Lung (tissue), 16 donors: ENCODE data around the gene IFI35. TPM values are rescaled to one million over a fixed set of nuclear protein-coding genes. Genes with fewer than 3 reads are reported as not detected.
A peak's percentile ranks its signal among the peaks of the same experiment; 100 is the strongest.

Experiments used
- ATAC-seq: fragments of 200-7000 bp; cut with Tn5 transposase; one replicate; pipeline ENCODE4 v1.9.1; 2020; ENCODE audit warnings: moderate number of reproducible peaks; ENCODE audit not compliant: insufficient read depth, low FRiP score
- DNase-seq, 3 donors: peaks; one replicate each; pipeline ENCODE4 v3.0.0-alpha.2; 2013 to 2017
- H3K27ac ChIP-seq, 2 donors: one replicate each; pipeline ENCODE4 v1.5.1; 2013; ENCODE audit warnings: mild to moderate bottlenecking in 2 of 2, moderate library complexity in 2 of 2, control low read depth in 1 of 2, inconsistent platforms in 1 of 2, low read depth in 1 of 2, low read length in 1 of 2
- H3K27me3 ChIP-seq, 3 donors: one replicate each; pipeline ENCODE4 v1.5.1; 2013; ENCODE audit warnings: low read length in 2 of 3; ENCODE audit not compliant: control insufficient read depth in 3 of 3, insufficient read depth in 3 of 3
- H3K36me3 ChIP-seq, 4 donors: one replicate each; pipeline ENCODE4 v1.5.1; 2013; ENCODE audit warnings: low read length in 4 of 4, mild to moderate bottlenecking in 1 of 4, moderate library complexity in 1 of 4; ENCODE audit not compliant: control insufficient read depth in 4 of 4, insufficient read depth in 4 of 4
- H3K4me1 ChIP-seq, 5 donors: one replicate each; pipeline ENCODE4 v1.5.1; 2013; ENCODE audit warnings: low read length in 5 of 5, mild to moderate bottlenecking in 2 of 5, moderate library complexity in 1 of 5; ENCODE audit not compliant: control insufficient read depth in 5 of 5, insufficient read depth in 5 of 5
- H3K4me3 ChIP-seq: one replicate; pipeline ENCODE4 v1.5.1; 2013; ENCODE audit warnings: mild to moderate bottlenecking, control low read depth, moderate library complexity
- H3K9ac ChIP-seq, 2 donors: one replicate each; pipeline ENCODE4 v1.5.1; 2013; ENCODE audit warnings: low read length in 2 of 2, control low read depth in 1 of 2; ENCODE audit not compliant: insufficient read depth in 1 of 2
- H3K9me3 ChIP-seq, 4 donors: one replicate each; pipeline ENCODE4 v1.5.1; 2013; ENCODE audit warnings: low read length in 3 of 4, mild to moderate bottlenecking in 1 of 4, moderate library complexity in 1 of 4; ENCODE audit not compliant: control insufficient read depth in 4 of 4, insufficient read depth in 3 of 4
- WGBS, 2 donors: extraction: QIAGEN DNeasy Blood & Tissue Kit; methylation state at CpG; one replicate each; pipeline ENCODE4 v1.1.7; 2013; 5-methylcytosine and 5-hydroxymethylcytosine counted together
- long read RNA-seq, 5 donors: transcript quantifications; one replicate each; lab custom pipeline, GENCODE V29; 2026
- polyA plus RNA-seq, 2 donors: library from polyadenylated mRNA; stranded (reverse); fragments of 200-250 nt; gene quantifications; one replicate each; pipeline ENCODE4 v1.2.1, GENCODE V29; 2013
- total RNA-seq, 2 donors: library from RNA; depleted of rRNA in 1 of 2; stranded (reverse); fragments of >200 nt in 1 of 2; gene quantifications; one replicate each; pipeline ENCODE4 v1.2.1, GENCODE V29; 2014 to 2021
- TF ChIP-seq, protein P1 (sequence below): IDR thresholded peaks from 2 replicates; pipeline ENCODE4 v1.5.1; 2012; ENCODE audit warnings: mild to moderate bottlenecking; ENCODE audit errors: control extremely low read depth, extremely low read depth
- donor health status: control.
- donor health status: control.
- donor health status: Bipolar disorder and iron deficiency.
- donor health status: healthy.
- donor health status: DM: yes; HTN: yes; CAD: no.

Gene IFI35
- total RNA-seq: 10 to 100 TPM; 18.8 to 40.6 TPM
- 10 to 100 TPM; 36.7 to 60.3 TPM for polyA plus RNA-seq
- long read RNA-seq, donor 1, partial matches to known transcripts: 8 of 14 reads
- long read RNA-seq, donor 1, other reads (novel, unspliced or antisense): 0 of 14 reads
- long read RNA-seq, donor 2, partial matches to known transcripts: 0 of 2 reads
- long read RNA-seq, donor 2, other reads (novel, unspliced or antisense): 0 of 2 reads
- long read RNA-seq, donor 3, partial matches to known transcripts: 0 of 4 reads
- long read RNA-seq, donor 3, other reads (novel, unspliced or antisense): 0 of 4 reads
- long read RNA-seq, donor 4, partial matches to known transcripts: 0 of 3 reads
- long read RNA-seq, donor 4, other reads (novel, unspliced or antisense): 0 of 3 reads
- long read RNA-seq, donor 5, transcript IFI35-204 (7 exons, 1,232 nt): major isoform, 8 of 11 reads
- long read RNA-seq, donor 5, partial matches to known transcripts: 0 of 11 reads
- long read RNA-seq, donor 5, other reads (novel, unspliced or antisense): 0 of 11 reads

DNA sequence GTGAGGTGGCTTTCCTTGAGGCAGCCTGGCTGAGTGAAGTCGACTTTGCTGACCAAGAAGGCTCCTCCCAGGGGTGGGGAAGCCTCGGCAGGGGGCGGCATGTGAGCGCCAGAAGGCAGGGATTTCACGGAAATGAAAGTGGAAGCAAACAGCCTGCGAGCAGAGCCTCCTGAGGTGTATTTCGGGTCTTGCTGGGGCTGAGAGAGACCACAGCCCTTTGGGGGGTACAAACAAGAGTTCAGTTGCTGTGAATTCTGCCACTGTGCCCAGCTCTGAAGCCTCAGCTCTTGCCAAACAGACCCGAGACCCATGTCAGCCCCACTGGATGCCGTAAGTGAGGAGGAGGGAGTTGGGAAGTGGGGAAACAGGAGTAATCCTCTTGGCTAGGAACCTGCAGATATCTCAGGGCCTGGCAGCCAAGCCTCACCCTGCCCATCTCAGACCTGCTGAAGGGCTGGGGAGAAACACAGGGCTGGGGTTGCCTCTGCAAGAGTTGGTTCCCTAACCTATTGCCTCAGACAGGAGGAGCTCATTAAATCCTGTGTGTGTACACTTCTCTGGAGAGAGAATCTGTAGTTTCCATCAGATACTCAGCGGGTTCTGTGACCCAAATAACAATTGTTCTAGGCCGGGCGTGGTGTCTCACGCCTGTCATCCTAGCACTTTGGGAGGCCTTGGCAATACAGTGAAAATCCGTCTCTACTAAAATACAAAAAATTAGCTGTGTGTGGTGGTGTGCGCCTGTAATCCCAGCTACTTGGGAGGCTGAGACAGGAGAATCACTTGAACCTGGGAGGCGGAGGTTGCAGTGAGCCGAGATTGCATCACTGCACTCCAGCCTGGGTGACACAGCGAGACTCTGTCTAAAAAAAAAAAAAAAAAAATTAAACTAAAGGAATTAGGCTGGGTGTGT is at the start of gene IFI35:
Gene IFI35 (plus strand): TSS at position 146 of the 913 bp plus-strand sequence. CDS start 164 bp downstream, at position 310.
- WGBS, 2 donors: 19 to 25% methylated on average over 18 of the region's 18 CpGs
- Histone ChIP-seq H3K36me3 (peaks cover 3 to 14% (median 7%) of the 10 kb centered on the region in 4 donors), H3K27ac (peak within 1 kb of the TSS; percentile 88 to 99), H3K4me1 (peaks cover 0 to 4% (median 0%) of the 10 kb centered on the region in 5 donors), H3K9me3 (no peaks in the 10 kb centered on the region), H3K27me3 (no peaks in the 10 kb centered on the region), H3K9ac (peak within 1 kb of the TSS; percentile 81 to 99), H3K4me3 (peak within 1 kb of the TSS; percentile 82)
- DNase-seq (peak; percentile 89 to 91 (median 91)), ATAC-seq (peak; percentile 89)
- TF ChIP-seq, protein P1, sequence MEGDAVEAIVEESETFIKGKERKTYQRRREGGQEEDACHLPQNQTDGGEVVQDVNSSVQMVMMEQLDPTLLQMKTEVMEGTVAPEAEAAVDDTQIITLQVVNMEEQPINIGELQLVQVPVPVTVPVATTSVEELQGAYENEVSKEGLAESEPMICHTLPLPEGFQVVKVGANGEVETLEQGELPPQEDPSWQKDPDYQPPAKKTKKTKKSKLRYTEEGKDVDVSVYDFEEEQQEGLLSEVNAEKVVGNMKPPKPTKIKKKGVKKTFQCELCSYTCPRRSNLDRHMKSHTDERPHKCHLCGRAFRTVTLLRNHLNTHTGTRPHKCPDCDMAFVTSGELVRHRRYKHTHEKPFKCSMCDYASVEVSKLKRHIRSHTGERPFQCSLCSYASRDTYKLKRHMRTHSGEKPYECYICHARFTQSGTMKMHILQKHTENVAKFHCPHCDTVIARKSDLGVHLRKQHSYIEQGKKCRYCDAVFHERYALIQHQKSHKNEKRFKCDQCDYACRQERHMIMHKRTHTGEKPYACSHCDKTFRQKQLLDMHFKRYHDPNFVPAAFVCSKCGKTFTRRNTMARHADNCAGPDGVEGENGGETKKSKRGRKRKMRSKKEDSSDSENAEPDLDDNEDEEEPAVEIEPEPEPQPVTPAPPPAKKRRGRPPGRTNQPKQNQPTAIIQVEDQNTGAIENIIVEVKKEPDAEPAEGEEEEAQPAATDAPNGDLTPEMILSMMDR: peak; percentile 51

DNA sequence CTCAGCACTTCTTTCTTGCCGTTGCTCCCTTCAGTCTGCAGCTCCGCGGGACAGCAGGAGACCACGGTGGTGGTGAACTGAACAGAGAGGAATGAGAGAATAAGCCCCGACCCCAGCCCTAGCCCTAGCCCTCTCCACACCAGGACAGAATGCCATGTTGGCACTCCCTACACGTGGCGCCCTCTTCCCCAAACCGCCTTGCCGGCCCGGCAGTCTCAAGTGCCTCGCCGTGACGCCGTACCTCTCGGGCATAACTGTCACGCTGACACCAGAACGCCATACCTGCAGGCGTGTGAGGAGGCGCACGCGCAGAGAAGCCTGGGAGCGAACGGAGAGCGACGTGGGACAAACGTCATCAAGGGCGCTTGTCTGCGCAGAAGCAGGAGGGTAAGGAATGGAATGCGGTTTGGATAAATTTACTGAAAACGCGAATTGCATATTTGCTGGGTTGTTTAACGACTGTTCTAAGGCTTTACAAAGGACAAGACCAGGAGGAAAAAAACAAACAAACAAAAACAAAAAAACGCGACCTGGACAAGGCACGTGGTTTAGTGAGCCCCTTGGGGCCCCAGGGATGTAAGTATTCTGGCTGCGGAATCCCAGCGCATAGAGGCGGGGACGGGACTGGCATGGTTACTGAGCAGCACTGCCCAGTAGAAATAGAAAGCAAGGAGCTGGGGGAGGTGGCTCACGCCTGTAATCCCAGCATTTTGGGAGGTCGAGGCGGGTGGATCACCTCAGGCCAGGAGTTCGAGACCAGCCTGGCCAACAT is 42.2 kb upstream of the IFI35 start, which contains the start of gene AARSD1:
Gene AARSD1 (minus strand): TSS at position 294 of the 772 bp plus-strand sequence. CDS start 14 bp downstream, at position 280.
- ATAC-seq: peak; percentile 92
- Histone ChIP-seq H3K4me3 (peak within 1 kb of the TSS; percentile 68), H3K4me1 (peaks cover 0 to 19% (median 5%) of the 10 kb centered on the region in 5 donors), H3K9me3 (no peaks in the 10 kb centered on the region), H3K27ac (peak within 1 kb of the TSS; percentile 78 to 91), H3K36me3 (peaks cover 11 to 21% (median 15%) of the 10 kb centered on the region in 4 donors), H3K9ac (peak within 1 kb of the TSS; percentile 63 to 99), H3K27me3 (no peaks in the 10 kb centered on the region)
- TF ChIP-seq, protein P1: no peak
- 1% methylated on average over 43 of the region's 43 CpGs for WGBS, 2 donors
- peak; percentile 95 to 97 (median 97) for DNase-seq

DNA sequence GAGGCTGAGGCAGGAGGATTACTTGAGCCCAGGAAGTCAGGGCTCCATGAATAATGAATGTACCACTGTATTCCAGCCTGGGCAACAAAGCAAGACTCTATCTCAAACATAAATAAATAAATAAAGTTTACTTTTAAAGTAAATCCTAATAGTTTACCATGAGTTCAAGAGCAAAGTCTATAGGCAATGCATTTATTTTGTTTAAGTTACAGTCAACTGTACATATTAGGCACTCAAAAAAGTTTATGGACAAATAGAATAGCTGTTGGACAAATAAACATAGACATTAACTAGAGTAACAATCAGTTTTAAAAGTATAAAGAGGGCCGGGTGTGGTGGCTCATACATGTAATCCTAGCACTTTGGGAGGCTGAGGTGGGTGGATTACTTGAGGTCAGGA is 38.7 kb upstream of the IFI35 start:
- ATAC-seq (no peak), DNase-seq (no peak)
- Histone ChIP-seq H3K27ac (no peak overlapping the region), H3K36me3 (no peaks in the 10 kb centered on the region), H3K9ac (no peak overlapping the region), H3K4me1 (peaks cover 0 to 21% (median 5%) of the 10 kb centered on the region in 5 donors), H3K4me3 (no peak overlapping the region), H3K27me3 (no peaks in the 10 kb centered on the region), H3K9me3 (no peaks in the 10 kb centered on the region)
- 82 to 88% methylated on average over 1 of the region's 1 CpG for WGBS, 2 donors
- TF ChIP-seq, protein P1: no peak
